A172 (cell line): ENCODE measurements around the gene CDC45. TPM values are rescaled to one million over a fixed set of nuclear protein-coding genes. Genes with fewer than 3 reads are reported as not detected.
"Not testable (repeated sequence)": the region's sequence is repeated elsewhere in the genome, so short reads cannot be mapped to it uniquely, and the experiment has no call there.

Experiments
- DNase-seq: peaks from one replicate; pipeline ENCODE4 v3.0.0-alpha.2; 2015; ENCODE audit warnings: low spot score
- total RNA-seq: library from RNA; depleted of rRNA; stranded (reverse); fragments of >200 nt; shearing (Covaris generic); gene quantifications from 2 replicates; pipeline ENCODE4 v1.2.3, GENCODE V29; 2014; rRNA removed

CDC45 gene, protein sequence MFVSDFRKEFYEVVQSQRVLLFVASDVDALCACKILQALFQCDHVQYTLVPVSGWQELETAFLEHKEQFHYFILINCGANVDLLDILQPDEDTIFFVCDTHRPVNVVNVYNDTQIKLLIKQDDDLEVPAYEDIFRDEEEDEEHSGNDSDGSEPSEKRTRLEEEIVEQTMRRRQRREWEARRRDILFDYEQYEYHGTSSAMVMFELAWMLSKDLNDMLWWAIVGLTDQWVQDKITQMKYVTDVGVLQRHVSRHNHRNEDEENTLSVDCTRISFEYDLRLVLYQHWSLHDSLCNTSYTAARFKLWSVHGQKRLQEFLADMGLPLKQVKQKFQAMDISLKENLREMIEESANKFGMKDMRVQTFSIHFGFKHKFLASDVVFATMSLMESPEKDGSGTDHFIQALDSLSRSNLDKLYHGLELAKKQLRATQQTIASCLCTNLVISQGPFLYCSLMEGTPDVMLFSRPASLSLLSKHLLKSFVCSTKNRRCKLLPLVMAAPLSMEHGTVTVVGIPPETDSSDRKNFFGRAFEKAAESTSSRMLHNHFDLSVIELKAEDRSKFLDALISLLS
- 26.7 and 45.7 TPM in 2 replicates for total RNA-seq

DNA sequence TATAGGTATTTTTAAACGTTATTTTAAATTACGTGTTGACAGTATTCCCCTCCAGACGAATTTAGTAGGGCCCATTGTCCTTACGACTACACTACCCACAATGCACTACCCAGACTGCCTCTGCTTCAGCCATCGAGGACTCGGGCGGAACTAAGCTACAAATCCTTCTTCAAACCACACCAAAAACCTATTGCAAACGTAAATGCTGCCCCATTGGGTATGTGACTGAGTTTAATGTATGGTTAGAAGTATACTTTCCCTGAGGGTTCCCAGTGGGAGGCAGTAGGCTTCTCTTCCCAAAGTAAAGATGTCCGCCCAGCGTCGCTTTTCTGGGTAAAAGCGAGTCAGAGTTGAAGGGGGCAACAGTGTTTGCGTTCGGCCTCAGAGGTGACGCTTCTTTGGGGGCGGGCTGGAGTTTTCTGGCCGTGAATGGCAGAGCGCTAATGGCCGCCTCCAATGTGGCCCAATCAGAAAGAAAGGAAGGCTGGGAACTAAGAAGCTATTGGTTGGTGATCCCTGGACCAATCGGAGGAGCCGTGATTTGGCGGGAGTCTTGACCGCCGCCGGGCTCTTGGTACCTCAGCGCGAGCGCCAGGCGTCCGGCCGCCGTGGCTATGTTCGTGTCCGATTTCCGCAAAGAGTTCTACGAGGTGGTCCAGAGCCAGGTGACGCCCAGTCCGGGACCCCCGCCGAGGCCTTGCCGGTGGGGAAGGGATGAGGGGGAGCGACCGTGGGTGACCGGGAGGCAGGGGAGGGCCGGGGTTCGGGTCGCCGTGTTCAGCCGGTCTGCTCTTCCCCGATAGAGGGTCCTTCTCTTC is at the start of gene CDC45:
TSS of gene CDC45 (plus strand) at position 566 of the 818 bp plus-strand sequence. CDS start at position 615, 49 bp downstream.
- DNase-seq, result peak; percentile 94

DNA sequence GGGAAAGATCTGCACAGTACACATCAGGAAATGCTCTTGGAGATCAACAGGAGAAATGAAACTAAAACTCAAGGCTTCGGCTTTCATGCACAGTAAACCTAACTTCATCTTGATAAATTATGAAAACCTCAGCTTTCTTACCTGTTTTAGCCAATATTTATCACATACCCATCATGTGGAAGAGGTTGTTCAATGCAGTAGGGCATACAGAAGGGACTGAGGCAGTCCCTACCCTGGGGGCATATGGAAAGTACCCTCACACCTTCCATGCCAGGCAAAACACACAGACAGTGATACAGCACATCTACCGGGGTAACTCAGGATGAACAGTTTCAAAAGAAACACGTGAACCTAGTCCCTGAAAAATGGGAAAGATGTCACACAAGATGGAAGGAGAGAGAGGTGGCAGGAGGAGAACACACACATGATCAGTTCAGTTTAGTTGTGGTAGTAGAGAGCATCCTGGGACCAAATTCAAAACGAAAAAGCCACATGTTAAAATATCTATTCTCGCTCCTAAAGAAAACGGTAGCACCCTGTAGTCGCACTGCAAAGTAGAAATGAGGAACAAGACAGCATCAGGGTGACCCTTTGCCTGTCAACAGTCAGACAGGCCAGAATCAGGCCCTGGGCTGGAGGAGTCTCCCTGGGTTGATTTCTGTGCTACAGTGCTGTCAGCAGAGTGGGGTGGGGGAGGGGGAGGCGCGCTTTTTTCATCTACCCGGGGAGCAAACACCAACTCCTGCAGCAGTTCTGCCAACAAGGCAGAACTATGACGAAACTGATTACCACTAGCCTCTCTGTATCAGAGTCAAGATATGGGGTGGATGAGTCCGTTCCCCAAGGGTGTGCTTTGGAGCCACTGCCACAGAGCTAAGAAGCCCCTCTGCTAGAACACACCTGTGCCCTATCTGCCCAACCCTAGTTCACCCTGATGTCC is 49.5 kb upstream of the CDC45 start:
- peak; percentile 11 for DNase-seq

DNA sequence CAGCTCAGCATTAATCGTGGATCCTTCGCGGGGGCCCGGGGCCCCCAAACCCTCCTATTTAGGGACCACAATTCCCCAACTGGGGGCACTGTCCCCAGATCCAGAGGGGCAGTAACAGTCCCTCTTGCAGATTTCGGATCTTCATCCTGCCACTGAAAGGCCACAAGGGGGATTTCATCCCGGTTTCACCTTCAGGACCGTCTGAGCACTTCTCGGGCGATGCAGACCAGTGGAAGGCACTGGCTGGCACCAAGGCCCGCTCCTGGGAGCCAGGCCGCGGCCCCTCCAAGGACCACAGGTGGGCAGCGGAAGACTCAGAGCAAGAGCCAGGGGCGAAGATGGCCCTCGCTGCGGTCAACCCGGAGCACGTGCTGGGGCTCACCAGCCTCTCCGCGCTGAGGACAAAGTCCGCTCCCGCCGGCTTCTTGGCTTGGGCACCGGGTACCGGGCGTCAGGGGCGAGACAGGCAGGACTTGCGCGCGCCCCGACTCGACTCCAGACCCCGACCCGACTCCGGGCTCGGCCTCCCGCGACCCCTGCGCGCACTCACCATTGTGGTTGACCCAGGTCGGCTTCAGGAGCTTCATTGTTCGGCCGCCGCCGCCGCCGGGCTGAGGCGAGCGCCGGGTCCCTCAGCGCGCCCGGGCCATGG is 48.7 kb upstream of the CDC45 start:
- no peak for DNase-seq

DNA sequence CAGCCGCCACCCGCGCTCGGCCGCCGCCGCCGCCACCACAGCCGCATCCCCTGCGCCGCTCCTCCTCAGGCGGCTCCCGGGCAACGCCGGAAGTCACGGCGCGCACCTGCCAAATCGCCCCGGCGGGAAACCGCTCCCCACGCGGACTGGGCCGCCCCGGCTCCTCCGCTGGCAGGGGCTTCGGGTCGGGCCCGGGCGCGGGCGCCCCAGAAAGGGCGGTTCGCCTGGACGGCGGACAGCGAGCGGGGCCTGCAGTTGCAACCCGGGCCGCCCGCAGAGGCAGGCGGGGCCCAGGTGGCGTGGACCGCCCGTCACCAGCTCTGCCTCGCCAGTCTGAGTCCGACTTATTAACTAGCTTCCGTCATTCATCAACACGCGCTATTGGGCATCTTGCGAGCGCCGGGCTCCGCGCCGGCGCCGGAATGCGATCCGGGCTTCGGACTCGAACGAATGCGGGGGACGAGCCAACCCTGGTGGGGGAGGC is 48.0 kb upstream of the CDC45 start, which contains the start of gene HIRA:
TSS of gene HIRA (minus strand) at position 85 of the 484 bp plus-strand sequence. CDS start 257 bp downstream, outside the sequence.
- peak; percentile 41 for DNase-seq

DNA sequence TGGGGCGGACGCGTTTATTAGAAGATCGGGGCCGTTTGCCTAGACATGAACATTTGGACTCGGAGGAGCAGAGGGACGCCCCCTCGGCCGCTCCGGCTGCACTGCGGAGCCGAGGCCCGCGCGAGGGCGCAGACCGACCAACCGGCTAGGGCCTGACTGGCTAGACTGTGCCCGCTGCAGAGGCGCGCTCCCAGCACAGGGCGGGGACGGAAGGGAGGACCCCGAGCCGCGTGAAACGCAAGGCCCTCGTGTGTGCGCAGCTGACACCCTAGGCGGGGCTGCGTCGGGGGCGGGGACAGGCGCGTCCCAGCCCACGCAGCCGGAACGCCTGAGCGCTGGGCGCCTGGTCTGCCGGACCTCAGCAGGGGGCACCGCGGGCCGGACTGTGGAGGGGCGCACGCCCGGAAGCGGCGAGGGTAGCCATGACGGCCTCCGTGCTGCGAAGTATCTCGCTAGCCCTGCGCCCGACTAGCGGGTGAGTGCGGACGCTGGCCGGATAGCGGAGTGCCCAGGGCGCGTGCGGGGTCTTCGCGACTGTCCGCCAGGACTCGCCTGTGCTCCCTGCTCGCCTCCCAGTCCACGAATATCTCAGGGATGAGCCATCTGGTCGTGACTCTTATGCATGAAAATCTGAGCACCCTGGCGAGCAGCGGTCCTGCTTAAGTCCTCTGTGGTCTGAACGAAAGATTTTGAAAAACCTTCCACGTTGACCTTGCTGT is 47.4 kb upstream of the CDC45 start, which contains the start of gene MRPL40:
TSS of gene MRPL40 (plus strand) at position 413 of the 719 bp plus-strand sequence. CDS start at position 423, 10 bp downstream.
- DNase-seq, result peak; percentile 68

DNA sequence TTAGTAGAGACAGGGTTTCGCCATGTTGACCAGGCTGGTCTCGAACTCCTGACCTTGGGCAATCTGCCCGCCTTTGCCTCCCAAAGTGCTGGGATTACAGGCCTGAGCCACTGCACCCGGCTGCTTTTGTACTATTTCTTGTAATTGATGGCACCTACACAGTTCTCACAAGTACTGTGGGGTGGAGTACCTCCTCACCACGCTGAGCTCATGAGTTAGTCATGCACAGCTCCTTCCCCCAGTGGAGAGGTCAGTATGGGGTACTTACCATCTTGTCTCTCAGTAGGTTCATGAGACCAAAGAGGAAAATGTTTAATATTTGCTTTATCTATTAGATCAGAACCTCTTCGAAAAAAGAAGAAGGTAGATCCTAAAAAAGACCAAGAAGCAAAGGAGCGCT is 45.3 kb upstream of the CDC45 start:
- DNase-seq, result no peak

DNA sequence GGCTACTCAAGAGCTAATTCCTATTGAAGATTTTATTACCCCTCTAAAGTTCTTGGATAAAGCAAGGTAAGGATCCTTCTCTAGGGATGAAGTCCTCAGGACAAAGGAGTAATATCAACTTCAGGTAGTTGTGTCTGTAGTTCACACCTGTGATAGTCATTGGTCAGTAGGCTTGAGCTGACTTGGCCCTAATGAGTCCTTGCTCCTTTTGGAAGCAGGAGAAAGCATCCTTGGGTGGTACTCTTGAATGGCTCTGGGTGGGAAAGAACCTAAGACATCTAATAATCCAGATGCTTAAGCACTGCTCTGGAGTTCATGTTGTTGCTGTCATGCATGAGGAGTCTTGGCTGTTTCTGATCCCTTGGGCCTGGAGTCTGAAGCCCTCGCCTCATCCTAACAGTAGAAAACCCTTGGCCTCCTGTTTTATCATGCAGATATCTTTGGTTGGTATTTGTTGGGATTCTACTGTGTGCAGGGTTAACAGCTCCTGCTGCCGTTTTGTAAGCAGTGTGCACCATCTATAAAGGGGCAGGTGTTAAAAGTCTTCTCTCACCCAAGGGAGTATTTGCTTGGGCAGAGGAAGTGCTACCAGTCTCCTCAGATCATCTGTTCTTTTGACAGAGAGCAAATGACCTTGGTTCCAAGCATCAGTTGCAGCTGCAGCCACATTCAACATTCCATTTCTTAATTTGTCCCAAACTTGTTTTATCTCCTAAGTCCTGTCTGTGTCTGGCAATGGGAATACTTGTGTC is 44.7 kb upstream of the CDC45 start:
- no peak for DNase-seq

DNA sequence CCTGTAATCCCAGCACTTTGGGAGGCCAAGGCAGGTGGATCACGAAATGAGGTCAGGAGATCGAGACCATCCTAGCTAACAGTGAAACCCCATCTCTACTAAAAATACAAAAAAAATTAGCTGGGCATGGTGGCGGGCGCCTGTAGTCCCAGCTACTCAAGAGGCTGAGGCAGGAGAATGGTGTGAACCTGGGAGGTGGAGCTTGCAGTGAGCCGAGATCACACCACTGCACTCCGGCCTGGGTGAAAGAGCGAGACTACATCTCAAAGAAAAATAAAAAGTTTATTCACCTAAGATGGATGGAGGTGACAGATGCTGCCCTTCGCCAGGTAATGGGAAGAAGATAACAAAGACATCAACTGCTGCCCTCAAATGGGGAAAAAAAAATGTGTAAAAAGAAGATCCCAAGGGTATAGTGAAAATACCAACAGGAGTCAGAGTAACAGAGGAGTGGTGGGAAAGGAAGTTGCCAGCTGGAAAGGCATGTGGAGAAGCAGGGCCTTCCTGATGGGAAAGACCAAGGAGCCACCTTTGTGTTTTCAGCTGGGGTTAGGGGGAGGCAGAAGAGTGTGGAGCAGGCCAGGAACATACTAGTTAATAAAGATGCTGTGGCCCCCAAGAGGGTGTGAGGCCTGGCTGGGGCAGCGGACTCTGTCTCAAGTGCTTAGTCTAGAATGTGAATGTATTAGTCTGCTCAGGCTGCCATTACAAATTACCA is 43.1 kb upstream of the CDC45 start:
- not testable (repeated sequence) for DNase-seq

DNA sequence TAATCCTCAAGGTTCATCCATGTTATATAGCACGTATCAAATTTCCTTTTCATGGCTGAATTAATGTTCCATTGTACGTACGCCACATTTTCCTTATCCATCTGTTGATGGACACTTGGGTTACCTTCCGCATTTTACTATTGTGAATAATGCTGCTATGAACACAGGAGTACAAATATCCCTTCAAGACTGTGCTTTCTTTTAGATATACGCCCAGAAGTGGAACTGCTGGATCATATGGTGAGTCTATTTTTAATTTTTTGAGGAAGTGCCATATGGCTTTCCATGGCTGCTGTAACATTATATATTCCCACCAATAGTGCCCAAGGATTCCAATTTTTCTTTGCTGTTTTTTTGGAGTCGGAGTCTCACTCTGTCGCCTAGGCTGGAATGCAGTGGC is 41.4 kb upstream of the CDC45 start:
- no peak for DNase-seq

DNA sequence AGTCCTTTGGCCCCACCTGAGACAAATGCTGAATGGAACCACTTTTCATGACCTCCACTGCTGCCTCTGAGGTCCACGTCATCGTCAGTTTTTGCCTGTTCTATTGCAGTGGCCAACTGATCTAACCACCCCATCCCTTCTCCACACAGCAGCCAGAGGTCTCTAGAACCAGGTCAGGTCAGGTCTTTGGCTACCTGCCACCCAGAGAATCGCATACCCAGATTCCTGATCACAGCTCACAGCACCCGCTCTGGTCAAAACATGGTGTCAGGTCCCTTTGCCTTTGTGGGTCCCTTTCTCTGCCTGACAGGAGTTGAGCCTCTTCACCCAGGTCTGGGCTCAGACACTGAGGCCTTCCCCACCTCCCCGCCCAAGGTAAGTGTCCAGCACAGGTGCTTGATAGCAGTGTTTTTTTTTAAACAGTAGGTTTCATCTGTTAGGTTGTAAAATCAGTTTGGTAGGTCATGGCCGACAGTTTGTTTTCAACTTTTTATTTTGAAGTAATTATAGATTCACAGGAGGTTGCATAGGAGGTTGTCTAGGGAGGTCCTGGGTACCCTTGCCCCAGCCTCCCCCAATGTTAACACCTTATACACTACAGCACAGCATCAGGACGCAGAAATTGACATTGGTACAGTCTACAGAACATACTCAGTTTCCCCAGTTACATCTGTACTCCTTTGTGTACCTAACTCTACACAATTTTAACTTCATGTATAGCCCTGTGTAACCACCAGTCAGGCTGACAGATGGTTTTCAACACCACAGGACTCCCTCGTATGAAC is 39.1 kb upstream of the CDC45 start:
- DNase-seq, result no peak

DNA sequence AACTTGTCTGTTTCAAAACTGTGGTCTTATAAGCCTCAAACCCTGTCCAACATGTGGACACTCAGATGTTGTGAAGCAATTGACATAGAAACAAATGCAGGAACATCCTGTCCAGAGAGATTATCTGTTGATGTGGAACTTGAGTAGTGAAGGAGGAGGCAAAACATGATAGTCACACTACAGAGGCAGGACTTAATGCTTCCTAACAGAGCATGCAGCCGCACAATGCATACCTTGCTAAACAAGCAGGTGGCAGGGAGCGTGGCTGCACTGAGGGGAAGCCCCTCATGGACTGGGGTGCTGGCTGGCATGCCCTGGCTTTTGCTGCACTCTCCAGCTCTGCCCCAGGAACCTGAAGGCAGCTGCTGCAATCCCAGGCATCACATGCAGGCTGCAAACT is 37.6 kb upstream of the CDC45 start:
- no peak for DNase-seq

DNA sequence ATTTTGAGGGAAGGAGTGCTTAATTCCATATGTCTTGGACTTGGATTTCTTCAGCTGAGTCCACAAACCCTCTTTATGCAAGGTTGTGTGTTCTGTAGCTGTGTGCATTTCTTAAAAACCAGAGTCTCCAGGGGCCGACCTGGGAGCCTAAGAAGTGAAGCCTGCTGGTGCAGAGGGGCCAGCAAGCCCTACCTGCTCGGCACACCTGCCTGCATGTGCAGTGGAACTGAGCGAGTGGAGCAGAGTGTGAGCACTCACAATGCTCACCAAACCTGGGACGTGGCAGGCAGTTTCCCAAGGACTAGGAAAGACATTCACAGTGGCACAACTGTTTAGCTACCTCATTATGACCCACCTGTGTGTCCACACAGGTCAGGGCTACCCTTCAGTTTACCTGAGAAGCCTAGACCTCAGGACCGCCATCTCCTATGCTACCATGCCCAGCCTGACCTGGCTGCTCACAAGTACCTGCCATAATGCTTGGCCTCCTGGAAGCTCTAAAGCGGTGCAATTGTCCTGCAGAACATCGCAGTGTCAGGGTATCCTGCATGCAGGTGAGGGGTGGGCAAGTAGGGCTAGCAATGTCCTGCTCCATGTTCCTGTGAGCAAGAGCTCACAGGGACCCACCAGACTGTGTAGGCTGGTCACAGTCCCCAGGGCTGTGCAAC is 36.0 kb upstream of the CDC45 start:
- DNase-seq, result no peak

DNA sequence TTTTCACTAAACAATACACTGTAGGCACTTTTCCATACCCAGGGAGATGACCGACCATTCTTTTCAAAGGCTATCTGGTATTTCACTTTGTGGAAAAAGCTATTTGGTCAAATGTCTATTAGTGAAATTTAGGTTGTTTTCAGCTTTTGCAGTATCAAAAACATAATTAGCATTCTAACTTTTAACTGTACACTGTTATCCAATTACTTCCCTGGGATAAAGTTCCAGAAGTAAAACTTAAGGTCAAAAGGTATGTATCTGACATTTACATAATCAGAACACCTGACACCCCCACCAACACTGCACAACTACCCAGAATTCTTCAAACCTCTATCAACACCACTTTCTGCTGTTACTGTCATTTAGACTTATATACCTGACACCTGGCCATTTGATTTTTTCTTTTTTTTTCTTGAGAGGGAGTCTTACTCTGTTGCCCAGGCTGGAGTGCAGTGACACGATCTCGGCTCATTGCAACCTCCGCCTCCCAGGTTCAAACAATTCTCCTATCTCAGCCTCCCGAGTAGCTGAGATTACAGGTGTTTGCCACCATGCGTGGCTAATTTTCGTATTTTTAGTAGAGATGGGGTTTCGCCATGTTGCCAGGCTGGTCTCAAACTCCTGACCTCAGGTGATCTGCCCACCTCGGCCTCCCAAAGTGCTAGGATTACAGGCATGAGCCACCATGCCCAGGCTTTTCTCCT is 34.3 kb upstream of the CDC45 start:
- not testable (repeated sequence) for DNase-seq

DNA sequence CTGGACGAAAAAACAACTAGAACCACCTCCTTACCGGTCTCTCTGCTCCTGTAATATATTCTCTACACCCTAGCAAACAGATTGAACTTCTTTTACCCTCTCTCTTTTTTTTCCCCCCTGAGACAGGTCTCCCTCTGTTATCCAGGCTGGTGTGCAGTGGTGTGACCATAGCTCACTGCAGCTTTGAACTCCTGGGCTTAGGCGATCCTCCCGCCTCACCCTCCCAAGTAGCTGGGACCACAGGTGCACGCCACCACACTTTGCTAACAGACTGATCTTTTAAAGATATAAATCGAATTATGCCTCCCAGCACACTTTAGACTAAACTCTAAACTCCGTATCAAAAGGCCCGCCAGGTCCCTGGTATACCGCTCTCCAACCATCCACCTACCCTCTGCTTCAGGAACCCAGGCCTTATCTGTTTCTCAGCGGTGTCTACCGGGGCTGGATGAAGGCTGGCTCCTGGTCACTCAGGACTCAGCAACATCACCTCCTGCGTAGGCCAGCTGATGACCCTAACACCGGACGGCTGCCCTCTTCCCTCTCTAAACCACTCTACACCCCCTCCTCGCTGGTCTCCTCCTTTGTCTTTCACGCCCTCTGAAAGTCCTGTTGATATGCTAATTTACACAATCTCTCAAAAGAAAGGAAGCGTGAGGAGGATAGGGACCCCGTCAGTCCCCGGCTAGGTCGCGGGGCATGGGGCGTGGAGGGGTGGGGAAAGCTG is 33.0 kb upstream of the CDC45 start:
- DNase-seq, result no peak

DNA sequence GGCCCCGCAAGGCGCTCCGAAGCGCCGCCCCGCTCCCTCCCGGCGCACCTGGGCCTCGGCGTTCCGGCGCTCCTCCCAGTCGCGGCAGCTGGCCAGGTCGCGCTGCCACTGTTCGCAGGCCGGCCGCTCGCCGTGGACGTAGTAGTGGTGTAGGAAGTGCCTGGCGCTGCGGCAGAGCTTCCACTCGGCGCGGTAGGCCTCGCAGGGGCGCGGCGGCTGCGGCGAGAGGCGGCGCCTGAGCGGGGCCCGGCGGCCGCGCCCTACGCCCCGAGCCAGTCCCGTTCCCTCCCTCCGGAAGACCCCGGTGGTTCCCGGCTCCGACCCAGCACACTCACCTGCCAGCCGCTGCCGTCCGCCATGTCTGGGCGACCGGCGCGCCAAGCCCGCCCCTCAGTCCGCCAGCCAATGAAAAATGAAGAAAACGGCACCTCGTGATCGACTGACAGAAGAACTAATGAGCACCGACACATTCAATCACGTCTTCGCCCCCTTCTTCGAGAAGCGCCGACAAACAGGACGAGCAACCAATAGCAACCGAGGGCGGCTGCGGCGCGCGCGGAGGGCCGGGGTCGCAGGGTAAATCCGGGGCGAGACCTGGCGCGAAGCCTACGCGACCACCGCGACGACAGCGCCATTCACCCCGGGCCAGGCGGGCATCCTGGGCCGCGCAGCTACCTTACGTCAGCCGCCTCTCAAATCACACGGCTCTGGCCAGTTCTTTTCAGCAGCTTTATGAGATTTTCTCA is 32.2 kb upstream of the CDC45 start, which contains the start of gene C22orf39:
TSS of gene C22orf39 (minus strand) at position 382 of the 746 bp plus-strand sequence. CDS start at position 359, 23 bp downstream.
- peak; percentile 77 for DNase-seq
